ENCODE data around the gene OSCP1.

DNA sequence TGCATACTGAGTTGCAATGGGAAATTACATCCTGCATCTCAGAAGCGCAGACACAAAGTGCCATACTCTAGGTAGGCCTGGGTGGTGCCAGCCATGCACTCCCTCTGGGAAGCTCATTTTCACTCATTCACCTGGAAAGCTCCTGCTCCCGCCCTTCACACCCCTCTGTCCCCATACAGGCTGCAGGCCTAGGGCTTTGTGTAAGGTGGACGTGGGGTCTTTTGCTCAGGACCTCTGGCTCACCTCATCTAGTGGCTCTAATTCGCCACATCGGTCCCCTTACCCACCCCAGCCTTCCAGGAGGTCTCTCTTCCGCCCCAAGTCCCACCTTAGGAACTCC is 13.2 kb upstream of the OSCP1 start:
- TF ChIP-seq, protein P1, sequence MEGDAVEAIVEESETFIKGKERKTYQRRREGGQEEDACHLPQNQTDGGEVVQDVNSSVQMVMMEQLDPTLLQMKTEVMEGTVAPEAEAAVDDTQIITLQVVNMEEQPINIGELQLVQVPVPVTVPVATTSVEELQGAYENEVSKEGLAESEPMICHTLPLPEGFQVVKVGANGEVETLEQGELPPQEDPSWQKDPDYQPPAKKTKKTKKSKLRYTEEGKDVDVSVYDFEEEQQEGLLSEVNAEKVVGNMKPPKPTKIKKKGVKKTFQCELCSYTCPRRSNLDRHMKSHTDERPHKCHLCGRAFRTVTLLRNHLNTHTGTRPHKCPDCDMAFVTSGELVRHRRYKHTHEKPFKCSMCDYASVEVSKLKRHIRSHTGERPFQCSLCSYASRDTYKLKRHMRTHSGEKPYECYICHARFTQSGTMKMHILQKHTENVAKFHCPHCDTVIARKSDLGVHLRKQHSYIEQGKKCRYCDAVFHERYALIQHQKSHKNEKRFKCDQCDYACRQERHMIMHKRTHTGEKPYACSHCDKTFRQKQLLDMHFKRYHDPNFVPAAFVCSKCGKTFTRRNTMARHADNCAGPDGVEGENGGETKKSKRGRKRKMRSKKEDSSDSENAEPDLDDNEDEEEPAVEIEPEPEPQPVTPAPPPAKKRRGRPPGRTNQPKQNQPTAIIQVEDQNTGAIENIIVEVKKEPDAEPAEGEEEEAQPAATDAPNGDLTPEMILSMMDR (IDR thresholded peaks at IDR 0.05): no peak
- TF ChIP-seq POLR2A (IDR thresholded peaks at IDR 0.05): no peak

Measured in thyroid gland (tissue), 4 donors.